Airway epithelial cell (primary cell): ENCODE results near the gene ID3. TPM values are rescaled to one million over a fixed set of nuclear protein-coding genes. Genes with fewer than 3 reads are reported as not detected.

ENCODE experiments used
- total RNA-seq: library from RNA; depleted of rRNA; stranded (reverse); fragments of >200 nt; gene quantifications from 2 replicates; pipeline ENCODE4 v1.2.3, GENCODE V29; 2015

The ID3 gene, protein sequence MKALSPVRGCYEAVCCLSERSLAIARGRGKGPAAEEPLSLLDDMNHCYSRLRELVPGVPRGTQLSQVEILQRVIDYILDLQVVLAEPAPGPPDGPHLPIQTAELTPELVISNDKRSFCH
- 248 and 253 TPM in 2 replicates for total RNA-seq

DNA sequence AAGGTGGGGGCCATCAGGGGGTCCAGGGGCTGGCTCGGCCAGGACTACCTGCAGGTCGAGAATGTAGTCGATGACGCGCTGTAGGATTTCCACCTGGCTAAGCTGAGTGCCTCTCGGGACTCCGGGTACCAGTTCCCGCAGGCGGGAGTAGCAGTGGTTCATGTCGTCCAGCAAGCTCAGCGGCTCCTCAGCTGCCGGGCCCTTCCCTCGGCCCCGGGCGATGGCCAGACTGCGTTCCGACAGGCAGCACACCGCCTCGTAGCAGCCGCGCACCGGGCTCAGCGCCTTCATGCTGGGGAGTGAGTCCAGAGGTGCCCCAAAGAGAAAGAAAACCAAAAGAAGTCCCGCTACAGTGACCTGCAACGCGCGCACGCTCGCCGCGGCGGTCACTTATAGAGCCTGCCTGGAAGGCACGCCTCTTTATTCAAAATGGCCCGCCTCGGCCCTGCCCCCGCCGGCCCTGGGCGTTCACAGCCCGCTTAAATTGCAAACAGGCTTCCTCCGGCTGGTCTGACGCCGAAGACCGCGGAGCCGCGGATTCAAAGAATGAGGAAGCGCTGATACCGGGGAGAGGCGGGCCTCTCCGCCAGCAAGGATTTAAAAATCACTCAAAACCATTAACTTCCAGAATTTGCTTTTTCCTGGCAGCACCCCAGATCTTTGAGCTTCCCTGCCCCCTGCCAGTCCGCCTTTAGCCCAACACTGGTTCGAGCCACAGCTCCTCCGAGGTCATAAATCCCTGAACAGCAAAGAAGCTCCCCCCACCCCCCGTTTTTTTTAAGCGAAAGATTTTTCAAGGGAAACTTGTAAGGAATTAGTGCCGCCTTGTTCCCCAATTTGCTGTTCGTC, at the start of gene ID3:
TSS of gene ID3 (minus strand) at position 366 of the 849 bp plus-strand sequence. CDS start at position 291, 75 bp downstream.

DNA sequence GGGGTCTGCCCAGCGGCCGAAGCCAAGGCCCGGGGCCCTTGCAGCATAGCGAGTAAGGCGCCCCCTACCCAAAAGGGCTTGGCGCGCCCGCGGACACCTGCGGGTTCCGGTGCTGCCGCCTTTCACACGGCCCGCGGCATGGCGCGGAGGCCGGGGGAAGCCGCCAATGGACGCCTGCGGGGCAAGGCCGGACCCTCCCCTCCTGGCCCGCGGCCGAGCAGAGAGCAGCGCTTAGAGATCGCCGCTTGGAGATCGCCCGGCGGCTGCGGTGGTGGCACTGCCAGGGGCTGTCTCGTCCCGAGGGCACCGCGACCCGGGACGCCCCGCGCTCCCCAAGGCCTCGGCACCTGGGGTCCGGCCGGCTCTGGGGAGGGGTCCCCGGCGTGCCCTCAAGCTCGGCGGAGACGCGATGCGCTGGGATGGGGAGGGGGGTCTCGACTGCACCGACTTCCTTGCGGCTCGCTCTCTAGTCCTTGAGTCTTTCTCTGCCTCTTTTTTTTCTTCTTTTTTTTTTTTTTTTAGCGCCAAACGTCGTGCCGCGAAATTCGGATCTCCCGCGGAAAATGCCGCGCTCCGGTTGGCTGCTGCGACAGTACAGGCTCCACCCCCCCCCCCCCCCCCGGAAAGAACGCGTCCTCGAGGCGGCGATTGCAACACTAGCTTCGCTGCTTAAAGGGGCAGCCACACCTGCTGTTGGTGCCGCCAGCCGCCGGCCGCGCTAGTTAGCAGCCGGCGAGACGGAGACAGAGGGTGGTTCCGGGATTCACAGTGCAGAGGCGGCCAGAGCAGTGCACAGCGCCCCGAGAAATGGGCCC, 28.3 kb downstream of the ID3 start, which contains the start of gene E2F2:
TSS of gene E2F2 (minus strand) at position 487 of the 815 bp plus-strand sequence. CDS start at position 47, 440 bp downstream.

Other genes with a start within 250 kb of the ID3 start
- 78.4 and 115 TPM in 2 replicates for gene HNRNPR, start 215.2 kb downstream of the ID3 start, total RNA-seq
- gene ZNF436, start 189.7 kb downstream of the ID3 start, total RNA-seq, result 17.8 and 23.6 TPM in 2 replicates
- gene TCEA3, start 134.8 kb downstream of the ID3 start, total RNA-seq, result 4.4 and 8.5 TPM in 2 replicates
- 17.2 and 20.3 TPM in 2 replicates for gene ASAP3, start 75.3 kb downstream of the ID3 start, total RNA-seq
- 1.7 and 2.1 TPM in 2 replicates for gene E2F2, start 28.3 kb downstream of the ID3 start, total RNA-seq
- gene RPL11, start 132.3 kb upstream of the ID3 start, total RNA-seq, result 1,291 and 1,381 TPM in 2 replicates
- 33.7 and 36.7 TPM in 2 replicates for gene ELOA, start 184.0 kb upstream of the ID3 start, total RNA-seq
- 55.4 and 58.4 TPM in 2 replicates for gene PITHD1, start 218.9 kb upstream of the ID3 start, total RNA-seq
- gene LYPLA2, start 231.6 kb upstream of the ID3 start, total RNA-seq, result 72.2 and 117 TPM in 2 replicates
- gene GALE, start 241.3 kb upstream of the ID3 start, total RNA-seq, result 105 and 125 TPM in 2 replicates